Fibroblast of lung (primary cell): ENCODE results near the gene IMMP2L. TPM values are rescaled to one million over a fixed set of nuclear protein-coding genes. Genes with fewer than 3 reads are reported as not detected.

Source experiments
- DNase-seq, 2 donors: peaks; one replicate each; pipeline versions ENCODE4 v3.0.0 to v3.0.0-alpha.2; 2010; ENCODE audit warnings: low read depth in 2 of 2
- H2AFZ ChIP-seq: 2 replicates; pipeline ENCODE4 v1.5.1; 2012; ENCODE audit warnings: low read length, control low read depth, inconsistent platforms
- H3K27ac ChIP-seq: 2 replicates; pipeline ENCODE4 v1.5.1; 2011; ENCODE audit warnings: low read length, control low read depth; ENCODE audit not compliant: insufficient read depth
- H3K27me3 ChIP-seq: 2 replicates; pipeline ENCODE4 v1.5.1; 2011; ENCODE audit warnings: mild to moderate bottlenecking, low read length; ENCODE audit not compliant: control insufficient read depth, insufficient read depth
- H3K36me3 ChIP-seq: 2 replicates; pipeline ENCODE4 v1.5.1; 2011; ENCODE audit warnings: low read length; ENCODE audit not compliant: control insufficient read depth, insufficient read depth
- H3K4me1 ChIP-seq: 2 replicates; pipeline ENCODE4 v1.5.1; 2011; ENCODE audit warnings: low read length; ENCODE audit not compliant: control insufficient read depth, insufficient read depth; ENCODE audit errors: extremely low read depth
- H3K4me2 ChIP-seq: 2 replicates; pipeline ENCODE4 v1.5.1; 2011; ENCODE audit warnings: low read length, control low read depth; ENCODE audit not compliant: insufficient read depth; ENCODE audit errors: extremely low read depth
- H3K4me3 ChIP-seq, 4 experiments: fragments of 200-600 bp in 1 of 4; sonication (generic) in 1 of 4; replicated peaks in 1 of 4; 2 replicates each; pipeline ENCODE4 v1.5.1; 2011 to 2016; ENCODE audit warnings: low read length in 4 of 4, low read depth in 3 of 4, mild to moderate bottlenecking in 3 of 4, control low read depth in 2 of 4, inconsistent platforms in 1 of 4, mixed read lengths in 1 of 4; ENCODE audit not compliant: insufficient read depth in 1 of 4; ENCODE audit errors: control extremely low read depth in 1 of 4
- H3K79me2 ChIP-seq: 2 replicates; pipeline ENCODE4 v1.5.1; 2012; ENCODE audit warnings: mild to moderate bottlenecking, low read length, inconsistent platforms; ENCODE audit not compliant: control insufficient read depth, insufficient read depth
- H3K9ac ChIP-seq: 2 replicates; pipeline ENCODE4 v1.5.1; 2011; ENCODE audit warnings: mild to moderate bottlenecking, low read length, control low read depth; ENCODE audit not compliant: insufficient read depth
- H3K9me3 ChIP-seq: 2 replicates; pipeline ENCODE4 v1.5.1; 2012; ENCODE audit warnings: low read depth, low read length; ENCODE audit not compliant: control insufficient read depth, insufficient read depth
- H4K20me1 ChIP-seq: 2 replicates; pipeline ENCODE4 v1.5.1; 2011; ENCODE audit warnings: low read length; ENCODE audit not compliant: control insufficient read depth, insufficient read depth; ENCODE audit errors: extremely low read depth
- EZH2 ChIP-seq: IDR thresholded peaks from 2 replicates; pipeline ENCODE4 v1.5.1; 2012; ENCODE audit warnings: low read length, control low read depth, mild to moderate bottlenecking; ENCODE audit errors: missing control alignments
- polyA plus RNA-seq, 2 donors: library from polyadenylated mRNA; depleted of rRNA in 1 of 2; stranded (reverse) in 1 of 2; unstranded in 1 of 2; fragments of >200 nt; gene quantifications; 2 replicates each; pipeline ENCODE4 v1.2.1, GENCODE V29; 2011 to 2012; ENCODE audit warnings: missing spikeins in 1 of 2
- total RNA-seq: library from RNA; depleted of rRNA; stranded (reverse); fragments of >200 nt; gene quantifications from 2 replicates; pipeline ENCODE4 v1.2.1, GENCODE V29; 2014
- TF ChIP-seq, protein P1 (sequence below), 2 donors: IDR thresholded peaks in 1 of 2; conservative IDR thresholded peaks in 1 of 2; 1 replicate in 1 of 2; 2 replicates in 1 of 2; pipeline ENCODE4 v1.5.1; 2011 to 2012; ENCODE audit warnings: low read length in 2 of 2, control low read depth in 1 of 2, inconsistent platforms in 1 of 2, low read depth in 1 of 2, mild to moderate bottlenecking in 1 of 2

The IMMP2L gene
- total and polyA plus RNA-seq, 2 donors (not counting 1 experiment from before 2014, with no cell fraction given): 6.9 to 14.4 TPM

DNA sequence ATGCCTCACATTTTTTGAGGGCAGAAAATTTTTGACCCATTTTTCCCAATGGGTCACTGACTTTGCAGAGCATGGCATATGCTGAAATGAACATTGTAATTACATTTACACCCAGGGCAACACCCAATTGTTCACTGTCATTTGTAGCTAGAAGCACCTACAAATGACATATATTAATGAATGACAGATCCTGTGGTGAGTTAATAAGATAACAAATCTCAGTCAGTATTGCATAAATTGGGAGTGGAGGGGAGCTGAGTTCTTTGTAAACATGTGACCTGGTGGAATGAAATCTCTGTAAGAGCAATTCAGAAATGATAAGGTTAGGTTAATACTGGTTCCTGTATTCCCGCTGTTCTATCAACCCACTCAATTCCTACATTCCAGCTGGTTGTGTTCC lies 726.4 kb downstream of the IMMP2L start:
- no peak for TF ChIP-seq EZH2
- H4K20me1 ChIP-seq: no peaks in the 10 kb centered on the region
- no peak overlapping the region for H3K9ac ChIP-seq
- H3K27ac ChIP-seq: no peak overlapping the region
- no peaks in the 10 kb centered on the region for H3K27me3 ChIP-seq
- no peaks in the 10 kb centered on the region for H3K79me2 ChIP-seq
- no peaks in the 10 kb centered on the region for H3K4me1 ChIP-seq
- H3K36me3 ChIP-seq: no peaks in the 10 kb centered on the region
- H3K4me2 ChIP-seq: no peak overlapping the region
- no peak for DNase-seq
- H2AFZ ChIP-seq: no peak overlapping the region
- H3K9me3 ChIP-seq: no peaks in the 10 kb centered on the region
- no peak overlapping the region for H3K4me3 ChIP-seq

DNA sequence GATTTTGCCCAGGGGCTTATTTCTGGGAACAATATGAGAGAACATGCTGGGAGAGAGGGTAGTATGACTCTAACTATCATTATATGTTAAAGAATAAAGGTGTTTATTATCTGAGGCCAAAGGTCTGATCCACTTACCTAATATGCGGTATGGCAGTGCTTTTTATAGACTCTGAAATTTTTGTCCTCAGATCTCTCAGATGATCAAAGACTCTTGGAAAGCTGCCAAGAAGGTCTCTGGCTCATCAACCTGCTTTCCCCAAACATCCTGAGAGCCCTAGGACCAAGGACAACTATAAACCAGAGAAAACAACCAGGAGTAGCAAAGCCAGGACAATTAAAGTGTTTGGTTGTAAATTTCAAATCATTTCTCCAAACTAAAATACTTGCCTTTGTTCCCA lies 727.1 kb downstream of the IMMP2L start:
- Histone ChIP-seq H3K9ac (no peak overlapping the region), H3K79me2 (no peaks in the 10 kb centered on the region), H3K27ac (no peak overlapping the region), H3K4me1 (no peaks in the 10 kb centered on the region), H2AFZ (no peak overlapping the region), H3K4me2 (no peak overlapping the region), H3K36me3 (no peaks in the 10 kb centered on the region), H3K4me3 (no peak overlapping the region), H3K27me3 (no peaks in the 10 kb centered on the region), H4K20me1 (no peaks in the 10 kb centered on the region), H3K9me3 (no peaks in the 10 kb centered on the region)
- TF ChIP-seq, protein P1, sequence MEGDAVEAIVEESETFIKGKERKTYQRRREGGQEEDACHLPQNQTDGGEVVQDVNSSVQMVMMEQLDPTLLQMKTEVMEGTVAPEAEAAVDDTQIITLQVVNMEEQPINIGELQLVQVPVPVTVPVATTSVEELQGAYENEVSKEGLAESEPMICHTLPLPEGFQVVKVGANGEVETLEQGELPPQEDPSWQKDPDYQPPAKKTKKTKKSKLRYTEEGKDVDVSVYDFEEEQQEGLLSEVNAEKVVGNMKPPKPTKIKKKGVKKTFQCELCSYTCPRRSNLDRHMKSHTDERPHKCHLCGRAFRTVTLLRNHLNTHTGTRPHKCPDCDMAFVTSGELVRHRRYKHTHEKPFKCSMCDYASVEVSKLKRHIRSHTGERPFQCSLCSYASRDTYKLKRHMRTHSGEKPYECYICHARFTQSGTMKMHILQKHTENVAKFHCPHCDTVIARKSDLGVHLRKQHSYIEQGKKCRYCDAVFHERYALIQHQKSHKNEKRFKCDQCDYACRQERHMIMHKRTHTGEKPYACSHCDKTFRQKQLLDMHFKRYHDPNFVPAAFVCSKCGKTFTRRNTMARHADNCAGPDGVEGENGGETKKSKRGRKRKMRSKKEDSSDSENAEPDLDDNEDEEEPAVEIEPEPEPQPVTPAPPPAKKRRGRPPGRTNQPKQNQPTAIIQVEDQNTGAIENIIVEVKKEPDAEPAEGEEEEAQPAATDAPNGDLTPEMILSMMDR (conservative IDR thresholded peaks at IDR 0.05 in 1 of 2, IDR thresholded peaks at IDR 0.05 in 1 of 2; ENCODE audit: low read depth in 1 of 2, low read length in 2 of 2): no peak
- no peak for TF ChIP-seq EZH2
- no peak for DNase-seq

DNA sequence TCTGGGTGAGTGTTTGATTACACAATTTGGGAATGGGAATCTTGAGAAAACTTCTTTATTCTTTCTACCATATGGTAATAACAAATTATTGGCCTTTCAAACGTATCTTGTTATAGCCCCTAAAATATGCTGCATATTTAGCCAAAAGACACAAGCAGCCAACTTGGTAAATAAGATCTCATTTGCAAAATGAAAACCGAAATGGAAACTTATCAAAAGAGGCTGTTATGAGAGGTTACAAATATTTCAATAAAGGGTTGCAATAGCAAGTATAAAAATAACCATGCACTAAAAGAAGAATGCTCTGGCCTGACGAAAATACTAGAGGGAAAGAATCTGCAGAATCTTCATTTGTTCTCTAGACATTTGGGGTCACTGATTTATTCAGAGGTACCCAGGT lies 730.9 kb downstream of the IMMP2L start:
- H2AFZ ChIP-seq: no peak overlapping the region
- DNase-seq: no peak

More for the DNA sequence above, 730.9 kb downstream of the IMMP2L start:
- Histone ChIP-seq H3K36me3 (no peaks in the 10 kb centered on the region), H3K4me3 (no peak overlapping the region), H3K9me3 (no peaks in the 10 kb centered on the region), H3K27me3 (no peaks in the 10 kb centered on the region), H3K9ac (no peak overlapping the region), H3K4me1 (no peaks in the 10 kb centered on the region), H3K4me2 (no peak overlapping the region), H4K20me1 (no peaks in the 10 kb centered on the region), H3K79me2 (no peaks in the 10 kb centered on the region), H3K27ac (no peak overlapping the region)
- TF ChIP-seq, protein P1 (conservative IDR thresholded peaks at IDR 0.05 in 1 of 2, IDR thresholded peaks at IDR 0.05 in 1 of 2; ENCODE audit: low read depth in 1 of 2, low read length in 2 of 2): no peak
- no peak for TF ChIP-seq EZH2
